K562 (cell line): ENCODE results near the gene COG2. TPM values are rescaled to one million over a fixed set of nuclear protein-coding genes. Genes with fewer than 3 reads are reported as not detected.

Source experiments
- HES1 ChIP-seq: fragments of 450-650 bp; IDR thresholded peaks from 2 replicates; pipeline ENCODE4 v1.6.1; 2016; ENCODE audit warnings: low read depth, mild to moderate bottlenecking, moderate library complexity
- SREBF2 ChIP-seq: sonication (generic); formaldehyde crosslinking; IDR thresholded peaks from 2 replicates; pipeline ENCODE4 v1.4.0; 2020; ENCODE audit warnings: mild to moderate bottlenecking, missing genetic modification reagents
- ZNF407 ChIP-seq: fragments of 450-650 bp; IDR thresholded peaks from 2 replicates; pipeline ENCODE4 v1.6.1; 2016; ENCODE audit warnings: low read depth
- polyA plus RNA-seq, 8 experiments: library from polyadenylated mRNA; depleted of rRNA in 4 of 8; stranded (reverse) in 5 of 8; unstranded in 3 of 8; fragments of >200 nt; fragmentation: Nextera tagmentation in 2 of 8; fragmentation: Illumina TruSeq in 1 of 8; extraction: Ambion mirVana in 2 of 8; extraction: Trizol in 1 of 8; gene quantifications; 2 replicates each; pipeline versions ENCODE4 v1.2.1 to v1.2.3, GENCODE V29; 2011 to 2014; ENCODE audit warnings: inconsistent platforms in 1 of 8, missing spikeins in 1 of 8
- total RNA-seq, 7 experiments: library from RNA; depleted of rRNA in 6 of 7; stranded (reverse); fragments of >200 nt in 6 of 7; fragmentation: Illumina TruSeq in 2 of 7; extraction: Trizol in 2 of 7; gene quantifications; 2 replicates each; pipeline versions ENCODE4 v1.2.1 to v1.2.3, GENCODE V29; 2011 to 2021; ENCODE audit warnings: low replicate concordance in 1 of 7

COG2 gene
- total and polyA plus RNA-seq, 9 of the 15 experiments (the other 6 are each of a cell fraction or from before 2014, with no cell fraction given), result 22.0 to 51.7 (median 33.3) TPM

- TF ChIP-seq ZNF407, result no peak
- TF ChIP-seq HES1, result no peak
- no peak for TF ChIP-seq SREBF2
Observed at GRCh38 chr1:230699716-230700115, 57.4 kb downstream of the COG2 start (continued).
